22Rv1 (cell line): ENCODE data around the gene CLMN.

Source experiments
- H3K27ac ChIP-seq: fragments of 450-650 bp; 2 replicates; pipeline ENCODE4 v1.5.1; 2017
- CTCF ChIP-seq: fragments of 450-650 bp; IDR thresholded peaks from 2 replicates; pipeline ENCODE4 v1.5.1; 2017; ENCODE audit warnings: mild to moderate bottlenecking
- ZFX ChIP-seq: fragments of 450-650 bp; IDR thresholded peaks from 2 replicates; pipeline ENCODE4 v1.6.1; 2017; ENCODE audit warnings: antibody characterized with exemption, borderline replicate concordance

CLMN gene

GRCh38 chr14:95335071-95335470 is 15.4 kb upstream of the CLMN start:
- no peak for TF ChIP-seq CTCF
- TF ChIP-seq ZFX = no peak
- H3K27ac ChIP-seq = no peak overlapping the region

GRCh38 chr14:95334044-95334443 is 14.3 kb upstream of the CLMN start:
- no peak for TF ChIP-seq ZFX
- no peak overlapping the region for H3K27ac ChIP-seq

GRCh38 chr14:95332641-95333040 is 12.9 kb upstream of the CLMN start:
- TF ChIP-seq ZFX (no peak), CTCF (no peak)
- H3K27ac ChIP-seq = no peak overlapping the region; the same call in 1 of the 2 replicates

DNA sequence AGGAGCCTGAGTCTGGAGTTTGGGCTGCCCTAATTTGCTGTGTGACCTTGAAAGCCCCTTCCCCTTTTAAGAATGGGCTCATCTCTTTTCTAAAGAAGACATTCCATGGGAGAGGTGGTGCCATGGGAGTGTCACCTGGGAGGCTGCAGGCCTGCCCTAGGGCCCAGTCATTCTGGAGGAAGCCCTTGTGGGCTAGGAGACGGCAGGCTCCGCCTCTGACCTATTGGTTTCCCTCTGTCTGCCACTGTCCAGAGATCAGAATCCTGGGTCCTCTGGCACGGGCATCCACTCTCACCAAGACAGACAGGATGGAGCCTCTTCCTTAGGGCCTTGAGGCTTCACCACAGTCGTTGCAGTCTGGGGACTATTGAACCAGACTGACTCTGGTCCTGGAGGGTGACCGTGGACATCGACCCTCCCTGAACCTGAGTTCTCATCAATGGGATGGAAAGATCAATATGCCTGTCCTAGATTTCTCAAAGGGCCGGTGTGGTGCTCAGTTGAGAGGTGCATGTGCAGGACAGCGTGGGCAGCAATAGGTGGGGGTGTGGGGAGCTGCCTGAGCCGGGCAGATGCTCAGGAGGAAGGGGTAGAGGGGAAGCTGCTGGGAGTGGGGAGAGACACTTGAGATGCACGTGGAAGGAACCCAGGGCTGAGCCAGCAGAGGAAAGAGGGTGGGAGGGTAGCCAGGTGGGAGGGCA is 12.2 kb upstream of the CLMN start:
- TF ChIP-seq CTCF = no peak
- no peak for TF ChIP-seq ZFX

DNA sequence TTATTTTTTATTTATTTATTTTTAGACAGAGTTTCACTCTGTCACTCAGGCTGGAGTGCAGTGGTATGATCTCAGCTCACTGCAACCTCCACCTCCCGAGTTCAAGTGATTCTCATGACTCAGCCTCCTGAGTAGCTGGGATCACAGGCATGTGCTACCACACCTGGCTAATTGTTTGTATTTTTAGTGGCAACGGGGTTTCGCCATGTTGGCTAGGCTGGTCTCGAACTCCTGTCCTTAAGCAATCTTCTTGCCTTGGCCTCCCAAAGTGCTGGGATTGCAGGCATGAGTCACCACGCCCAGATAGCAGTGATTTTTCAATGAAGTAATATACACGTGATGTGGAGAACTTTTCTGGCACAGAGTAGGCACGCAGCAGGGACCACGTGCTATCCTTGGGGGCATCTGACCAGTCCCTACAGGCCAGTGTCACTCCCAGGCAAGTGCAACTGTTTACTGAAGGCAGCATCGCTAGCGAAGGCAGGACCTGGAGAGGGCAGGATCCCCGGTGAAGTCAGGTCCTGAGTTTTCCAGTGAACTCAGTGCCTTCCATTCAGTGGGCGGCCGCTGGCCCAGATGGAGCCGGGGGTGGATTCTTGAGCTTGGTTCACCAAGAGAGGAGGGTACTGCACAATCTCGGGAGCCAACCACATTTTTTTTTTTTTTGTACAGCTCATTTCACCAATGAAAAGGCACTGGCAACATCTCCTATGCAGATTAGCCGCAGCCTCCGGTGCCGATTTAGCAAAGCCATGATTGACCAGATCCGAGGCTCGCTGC is 11.1 kb upstream of the CLMN start:
- no peak for TF ChIP-seq ZFX
- TF ChIP-seq CTCF = no peak

More for the DNA sequence above, 12.2 kb upstream of the CLMN start:
- no peak overlapping the region for H3K27ac ChIP-seq

GRCh38 chr14:95329941-95330340 is 10.2 kb upstream of the CLMN start:
- TF ChIP-seq ZFX (no peak), CTCF (no peak)
- H3K27ac ChIP-seq = no peak overlapping the region

More for the DNA sequence above, 11.1 kb upstream of the CLMN start:
- H3K27ac ChIP-seq = no peak overlapping the region

DNA sequence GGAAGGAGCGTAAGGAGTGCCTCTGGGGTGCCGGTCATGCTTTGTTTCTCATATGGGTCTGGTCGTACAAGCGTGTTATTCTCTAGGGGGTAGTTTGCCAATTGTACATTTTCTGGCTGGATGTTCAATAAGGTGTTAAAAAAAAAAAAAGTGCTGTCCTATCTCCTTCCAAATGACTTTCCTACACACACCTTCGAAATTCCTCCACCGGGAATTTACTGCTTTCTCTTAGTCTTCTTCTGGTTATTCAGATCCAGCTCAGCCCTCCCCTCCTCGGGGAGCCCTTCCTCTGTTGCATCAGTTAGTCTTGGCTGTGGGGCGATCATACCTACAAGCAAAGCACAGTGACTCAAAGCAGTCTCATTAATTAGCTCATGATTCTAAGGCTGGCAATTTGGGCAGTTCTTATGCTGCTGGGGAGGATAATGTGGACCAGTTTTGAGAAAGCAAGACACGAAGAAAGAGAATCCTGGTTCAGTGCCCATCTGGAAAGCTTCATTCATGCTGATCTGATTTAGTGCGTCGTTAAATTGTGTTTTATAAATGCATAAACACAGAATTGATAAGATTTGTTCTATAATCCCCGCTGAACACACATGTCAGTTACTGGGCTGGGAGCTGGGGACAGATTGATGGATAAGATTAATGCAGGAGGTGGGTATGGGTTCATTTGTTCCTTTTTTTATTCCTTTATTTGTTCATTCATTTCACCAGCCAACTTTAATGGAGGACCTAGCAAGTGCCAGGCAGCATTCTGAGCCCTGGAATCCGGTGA is 9.2 kb upstream of the CLMN start:
- TF ChIP-seq ZFX (no peak), CTCF (no peak)
- H3K27ac ChIP-seq = no peak overlapping the region
